Frontal cortex (tissue), 4 donors: ENCODE data around the gene SSH3. TPM values are rescaled to one million over a fixed set of nuclear protein-coding genes. Genes with fewer than 3 reads are reported as not detected.

Experiments
- DNase-seq, 2 donors: peaks; one replicate each; pipeline ENCODE4 v3.0.0; 2012; ENCODE audit warnings: low spot score in 2 of 2
- FAIRE-seq: peaks from 2 replicates; lab custom pipeline; 2012; peaks lifted over from hg19 to GRCh38; lab: Jason Lieb, UNC
- total RNA-seq: library from RNA; depleted of rRNA; stranded (reverse); fragments of >200 nt; gene quantifications from one replicate; pipeline ENCODE4 v1.2.3, GENCODE V29; 2014
- donor health status: control.
- donor health status: control.
- donor health status: control.

SSH3 gene
- total RNA-seq, 1 donor from 2014 or later, result 2.0 TPM

DNA sequence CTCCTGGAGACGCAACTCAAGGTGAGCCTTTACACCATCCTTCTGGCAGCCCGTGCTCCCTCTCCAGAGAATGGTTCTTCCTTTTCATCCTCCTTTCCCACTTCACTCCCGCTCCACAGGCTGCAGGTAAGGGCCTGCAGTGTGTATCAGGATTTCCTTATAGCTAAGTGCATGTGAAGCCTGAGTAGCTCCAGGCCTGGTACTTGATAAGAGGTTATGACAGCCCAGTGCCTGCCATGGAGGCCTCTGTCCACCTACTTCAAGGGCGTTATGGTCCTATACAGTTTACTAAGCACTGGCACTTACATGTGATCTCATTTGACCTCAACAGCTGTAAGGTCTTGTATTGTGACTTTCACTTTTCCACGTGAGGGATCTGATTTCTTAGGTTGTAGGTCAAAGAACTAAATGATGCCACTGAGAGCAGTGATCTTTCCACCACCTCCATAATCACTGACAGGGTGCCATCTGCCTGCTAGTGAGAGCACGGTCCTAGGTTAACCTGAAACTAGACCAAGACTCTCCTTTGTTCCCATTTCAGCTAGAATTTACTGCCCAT is 18.1 kb downstream of the SSH3 start:
- FAIRE-seq (no peak), DNase-seq (no peak)

DNA sequence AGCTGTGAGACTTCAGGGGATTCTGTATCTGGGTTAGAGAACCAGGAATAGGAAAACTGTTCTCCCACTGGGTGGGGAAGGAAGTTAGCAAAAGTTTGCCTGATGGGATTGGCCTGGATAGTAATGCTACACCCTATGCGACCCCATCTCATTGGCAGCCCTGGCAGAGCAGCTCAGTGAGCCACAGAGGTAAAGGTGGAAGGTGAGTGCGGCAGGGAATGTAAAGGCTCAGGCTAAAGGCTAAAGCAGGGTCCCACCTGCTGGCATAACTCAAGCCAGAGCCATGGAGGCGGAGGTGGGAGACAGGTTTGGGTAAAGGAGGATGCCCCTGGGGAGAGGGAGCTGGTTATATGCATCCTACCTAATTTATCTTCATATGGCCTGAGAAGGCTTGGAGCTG is 18.7 kb downstream of the SSH3 start:
- no peak for DNase-seq

DNA sequence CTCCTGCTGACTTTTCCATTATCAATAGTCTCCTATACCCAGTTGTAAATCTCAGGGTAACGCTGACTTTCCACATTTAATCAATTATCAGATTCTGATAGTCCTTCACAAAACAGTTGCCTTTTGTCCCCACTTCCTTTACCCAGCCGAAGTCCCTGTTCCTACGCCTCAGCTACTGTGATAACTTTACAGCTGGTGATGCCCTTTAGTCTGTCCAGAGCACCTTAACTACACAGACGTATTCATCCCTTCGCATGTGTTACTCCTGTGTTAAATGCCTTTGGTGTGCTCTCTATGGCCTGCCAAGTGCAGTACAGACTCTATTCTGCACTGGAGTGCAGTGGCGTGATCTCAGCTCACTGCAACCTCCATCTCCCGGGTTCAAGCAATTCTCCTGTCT is 20.2 kb downstream of the SSH3 start:
- DNase-seq (no peak), FAIRE-seq (no peak)

More for the DNA sequence above, 18.7 kb downstream of the SSH3 start:
- no peak for FAIRE-seq

DNA sequence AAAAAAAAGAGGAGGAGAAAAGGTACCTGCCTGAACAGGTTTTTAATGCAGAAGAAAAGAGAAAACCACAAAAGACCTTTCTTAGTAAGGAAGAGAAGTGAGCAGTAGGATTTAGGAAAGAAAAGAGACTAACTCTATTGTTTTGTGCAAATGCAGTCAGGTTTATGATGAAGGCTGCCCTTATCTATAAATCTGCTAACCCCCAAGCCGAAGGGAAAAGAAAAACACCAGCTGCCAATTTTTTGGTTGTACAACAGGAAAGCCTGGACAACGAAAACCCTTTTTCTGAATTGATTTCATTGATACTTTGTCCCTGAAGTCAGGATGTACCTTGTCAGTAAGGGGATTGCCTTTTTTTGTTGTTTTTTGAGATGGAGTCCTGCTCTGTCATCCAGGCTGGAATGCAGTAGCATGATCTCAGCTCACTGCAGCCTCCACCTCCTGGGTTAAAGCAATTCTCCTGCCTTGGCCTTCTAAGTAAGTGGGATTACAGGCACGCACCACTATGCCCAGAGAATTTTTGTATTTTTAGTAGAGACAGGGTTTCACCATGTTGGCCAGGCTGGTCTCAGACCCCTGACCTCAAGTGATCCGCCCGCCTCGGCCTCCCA is 28.9 kb downstream of the SSH3 start:
- no peak for FAIRE-seq
- DNase-seq, result no peak

DNA sequence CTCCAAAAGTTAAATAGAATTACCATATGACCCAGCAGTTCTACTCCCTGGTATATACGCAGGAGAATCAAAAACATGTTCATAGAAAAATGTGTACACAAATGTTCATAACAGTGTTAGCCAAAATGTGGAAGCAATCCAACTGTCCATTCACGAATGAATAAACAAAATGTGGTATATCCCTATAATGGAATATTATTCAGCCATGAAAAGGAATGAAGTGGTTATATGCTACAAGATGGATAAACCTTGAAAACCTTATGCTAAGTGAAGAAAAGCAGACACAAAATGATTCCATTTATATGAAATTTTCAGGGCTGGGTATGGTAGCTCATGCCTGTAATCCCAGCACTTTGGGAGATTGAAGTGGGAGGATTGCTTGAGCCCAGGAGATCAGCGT is 33.9 kb downstream of the SSH3 start:
- no peak for DNase-seq
- FAIRE-seq, result no peak

DNA sequence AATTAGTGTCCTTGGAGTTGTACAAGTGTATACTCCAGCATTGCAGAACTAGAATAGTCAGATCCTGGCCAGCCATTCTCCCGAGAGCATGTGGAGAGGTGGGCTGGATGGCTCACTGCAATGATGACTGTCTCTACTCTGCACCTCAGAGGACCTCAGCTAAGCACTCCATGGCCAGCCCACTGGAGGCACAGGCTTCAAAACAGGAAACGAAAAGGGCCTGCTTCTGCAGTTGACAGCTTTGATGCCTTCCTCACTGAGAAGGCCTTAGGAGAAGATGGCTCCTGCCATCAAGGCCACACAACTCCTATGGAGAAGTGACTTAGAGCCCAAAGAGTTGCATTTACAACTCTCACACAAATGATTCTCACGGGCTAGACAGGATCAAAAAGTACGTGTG is 40.9 kb downstream of the SSH3 start:
- no peak for FAIRE-seq
- DNase-seq, result no peak

DNA sequence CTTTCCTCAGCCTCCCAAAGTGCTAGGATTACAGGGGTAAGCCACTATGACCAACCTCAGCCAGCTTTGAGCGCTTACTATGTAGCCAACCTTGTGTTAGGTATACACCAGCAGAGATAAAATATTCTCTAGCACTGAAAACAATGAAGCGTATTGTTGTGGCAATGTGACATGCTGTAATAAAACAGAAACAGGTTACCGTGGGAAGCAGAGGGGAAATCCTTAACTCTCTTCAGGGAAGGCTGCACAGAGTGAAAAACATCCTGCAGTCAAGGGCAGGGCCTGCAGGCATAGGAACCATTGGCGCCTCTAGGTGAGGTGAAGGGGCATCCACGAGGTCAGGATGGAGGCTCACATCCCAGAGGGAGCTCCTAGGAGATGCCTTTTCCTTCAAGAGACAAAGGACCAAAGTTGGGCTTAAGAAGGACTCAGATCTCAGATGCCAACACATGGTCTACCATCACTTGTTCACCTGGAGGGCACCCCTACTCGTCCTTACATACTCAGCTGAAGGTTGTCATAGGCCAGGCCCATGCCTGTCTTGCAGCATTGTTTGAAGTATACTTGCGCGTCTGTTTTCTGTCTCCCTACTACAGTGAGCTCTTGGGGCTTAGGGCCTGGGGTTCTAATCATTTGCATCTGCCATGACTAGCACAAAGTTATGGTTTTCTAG is 42.1 kb downstream of the SSH3 start:
- FAIRE-seq (no peak), DNase-seq (no peak)

DNA sequence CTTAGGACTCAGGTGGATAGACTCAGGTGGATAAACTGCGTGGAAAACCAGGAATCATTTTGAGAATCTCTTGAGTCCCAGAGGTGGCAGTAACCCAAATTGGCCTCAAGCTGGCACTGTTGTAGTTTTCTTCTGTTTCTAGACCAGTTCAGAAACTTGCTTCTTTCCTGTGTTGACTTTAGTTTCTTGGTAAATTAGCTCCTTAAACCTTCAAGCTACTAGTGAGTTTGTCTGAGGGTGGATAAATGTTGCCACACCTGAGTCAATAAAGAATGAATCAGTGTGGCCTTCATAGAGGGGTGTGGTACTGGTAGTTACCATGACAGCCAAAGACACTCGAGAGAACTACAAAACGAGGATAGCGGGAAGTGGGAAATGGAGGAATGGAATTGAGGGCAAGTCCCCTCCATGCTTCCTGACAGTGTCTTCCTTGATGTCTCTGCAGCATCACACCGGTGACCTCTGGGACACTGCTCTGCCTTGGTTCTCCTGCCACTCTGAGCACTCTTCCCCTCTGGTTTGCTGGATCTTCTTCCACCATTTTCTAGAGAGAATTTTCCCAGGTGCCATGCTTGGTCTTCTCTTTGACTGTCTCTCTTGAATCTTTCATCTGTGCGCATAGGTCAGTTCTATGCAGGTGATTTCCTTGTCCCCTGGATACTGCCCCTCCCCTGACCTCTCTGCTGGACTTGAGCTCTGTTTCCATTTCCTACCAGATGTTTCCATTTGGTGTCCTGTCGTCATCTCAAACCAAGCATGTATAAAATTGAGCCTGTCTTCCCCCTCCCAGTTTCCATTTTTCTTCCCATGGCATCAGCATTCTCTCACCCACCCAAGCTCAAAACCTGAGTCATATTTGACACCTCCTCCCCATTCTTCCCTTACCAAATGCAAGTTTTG is 42.8 kb downstream of the SSH3 start:
- no peak for FAIRE-seq
- DNase-seq, result no peak

DNA sequence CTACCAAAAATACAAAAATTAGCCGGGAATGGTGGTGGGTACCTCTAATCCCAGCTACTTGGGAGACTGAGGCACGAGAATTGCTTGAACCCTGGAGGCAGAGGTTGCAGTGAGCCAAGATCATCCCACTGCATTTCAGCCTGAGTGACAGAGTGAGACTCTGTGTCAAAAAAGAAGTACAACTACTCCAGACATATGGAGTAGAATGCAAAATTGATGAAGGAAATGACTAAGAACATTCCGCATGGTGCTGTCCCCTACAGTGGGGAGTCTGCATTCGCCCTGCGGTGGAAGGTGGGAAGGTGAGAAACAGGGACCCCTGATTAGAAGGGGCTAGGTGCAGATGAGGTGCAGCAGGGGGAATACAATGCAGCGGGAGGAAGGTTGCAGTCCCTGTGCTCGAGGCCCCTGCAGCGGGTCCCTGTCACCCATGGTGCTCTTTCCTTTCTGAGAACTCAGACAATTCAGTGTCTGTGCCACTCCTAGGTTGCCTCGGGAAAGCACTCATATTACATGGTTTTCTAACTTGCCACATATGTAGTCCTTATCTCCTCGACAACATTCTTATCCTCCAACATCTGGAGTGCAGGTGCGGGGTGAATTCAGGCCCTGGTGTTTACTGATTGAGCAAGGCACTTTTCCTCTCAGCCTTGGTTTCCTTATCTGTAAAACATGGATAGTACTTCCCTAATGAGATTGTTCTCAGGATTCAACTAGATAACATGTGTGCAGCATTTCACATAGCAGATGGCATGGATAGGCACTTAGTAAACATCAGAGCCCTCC is 44.8 kb downstream of the SSH3 start:
- no peak for FAIRE-seq
- DNase-seq, result no peak

DNA sequence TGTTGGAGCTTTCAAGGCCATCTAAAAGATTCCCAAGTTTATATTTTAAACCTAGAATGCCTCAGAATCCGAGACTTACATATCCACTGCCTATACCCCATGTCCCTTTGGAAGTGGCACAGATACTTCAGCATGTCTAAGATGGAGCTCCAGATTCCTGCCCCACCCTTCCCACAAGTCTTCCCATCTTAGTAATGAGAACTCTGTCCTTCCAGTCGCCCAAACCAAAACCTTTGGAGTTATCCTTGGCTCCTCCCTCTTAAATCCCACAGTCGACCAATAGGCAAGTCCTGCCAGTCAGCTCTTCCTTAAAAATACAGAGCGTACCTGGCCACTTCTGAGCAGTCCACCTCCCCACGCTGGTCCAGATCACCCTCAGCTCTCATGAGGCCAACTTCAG is 45.7 kb downstream of the SSH3 start:
- no peak for FAIRE-seq
- DNase-seq, result no peak

DNA sequence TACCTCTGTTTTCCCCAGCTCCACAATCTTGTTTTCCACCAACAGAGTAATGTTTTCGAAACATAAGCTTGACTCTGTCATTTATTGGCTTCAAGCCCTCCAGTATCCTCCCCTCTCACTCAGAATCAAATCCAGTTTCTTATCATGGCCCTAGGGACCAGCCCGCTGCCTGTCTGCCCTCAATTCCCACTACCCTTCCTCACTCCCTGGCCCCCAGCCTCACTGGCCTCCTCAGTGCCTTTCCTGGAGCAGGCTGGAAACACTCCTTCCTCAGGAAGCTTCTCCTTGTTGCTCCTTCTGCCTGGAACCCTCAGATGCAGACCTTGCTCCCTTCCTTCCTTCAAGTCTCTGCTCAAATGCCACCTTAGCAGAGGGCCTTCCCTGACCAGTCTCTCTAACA is 46.1 kb downstream of the SSH3 start:
- FAIRE-seq (no peak), DNase-seq (no peak)

DNA sequence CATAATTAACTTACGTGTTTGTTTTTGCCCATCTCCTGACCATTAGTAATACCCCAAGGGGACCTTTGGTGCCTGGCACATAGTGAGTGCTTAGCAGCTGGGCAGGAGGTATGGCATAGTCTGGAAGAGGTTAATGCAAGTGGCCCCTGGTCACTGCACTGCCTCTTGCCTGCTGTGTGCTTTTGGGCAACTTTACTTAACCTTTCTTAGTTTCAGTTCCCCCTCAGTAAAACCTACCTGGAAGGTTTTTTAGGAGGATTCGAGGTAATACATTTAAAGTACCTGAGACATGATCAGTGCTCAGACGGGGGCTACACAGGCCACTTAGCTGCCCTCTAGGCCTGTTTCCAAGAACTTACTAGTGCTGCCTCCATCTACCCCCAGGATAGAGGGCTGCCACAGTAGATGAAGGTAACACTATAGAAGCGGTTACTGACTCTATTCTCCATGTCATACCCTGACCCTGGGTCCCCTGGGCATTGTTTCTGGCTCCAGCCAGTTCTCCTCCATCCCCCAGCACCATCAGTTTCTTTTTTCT is 46.7 kb downstream of the SSH3 start:
- DNase-seq, result no peak
- no peak for FAIRE-seq

DNA sequence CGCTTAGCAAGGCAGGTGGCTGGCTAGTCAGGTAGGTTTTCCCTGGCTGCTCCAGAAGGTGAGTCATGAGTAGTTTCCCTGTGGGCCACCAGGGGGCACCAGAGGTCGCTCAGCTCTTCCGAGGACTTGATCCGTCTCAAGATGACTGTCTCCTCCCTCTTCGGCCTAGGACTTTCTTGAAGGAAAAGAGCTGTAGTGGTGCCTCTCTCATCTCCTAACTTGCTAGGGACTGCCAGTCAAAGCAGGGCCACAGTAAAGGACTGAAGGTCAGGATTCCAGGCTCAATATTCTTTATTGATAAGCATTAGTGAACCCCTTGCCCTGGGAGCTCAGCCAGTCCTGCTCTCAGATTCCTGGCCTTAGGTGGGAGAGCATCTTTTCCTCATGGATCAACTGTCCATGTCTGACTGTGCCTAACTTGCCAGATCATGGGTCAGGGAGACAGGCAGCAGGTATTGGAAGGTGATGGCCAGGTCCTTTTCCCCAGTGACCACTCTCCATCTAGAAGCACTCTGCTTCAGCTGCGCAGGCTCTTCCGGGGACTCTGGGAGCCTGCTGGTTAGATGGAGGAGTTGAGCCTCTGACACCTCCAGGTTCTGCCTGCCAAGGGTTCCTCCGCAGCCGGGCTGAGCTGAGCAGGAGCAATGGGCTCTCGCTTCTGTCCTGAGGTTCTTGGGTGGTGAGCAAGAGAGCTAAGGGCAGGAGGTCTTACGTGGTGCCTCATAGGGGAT is 48.1 kb downstream of the SSH3 start:
- peak in 1 of 2 donors; percentile 79 for DNase-seq
- FAIRE-seq, result no peak

DNA sequence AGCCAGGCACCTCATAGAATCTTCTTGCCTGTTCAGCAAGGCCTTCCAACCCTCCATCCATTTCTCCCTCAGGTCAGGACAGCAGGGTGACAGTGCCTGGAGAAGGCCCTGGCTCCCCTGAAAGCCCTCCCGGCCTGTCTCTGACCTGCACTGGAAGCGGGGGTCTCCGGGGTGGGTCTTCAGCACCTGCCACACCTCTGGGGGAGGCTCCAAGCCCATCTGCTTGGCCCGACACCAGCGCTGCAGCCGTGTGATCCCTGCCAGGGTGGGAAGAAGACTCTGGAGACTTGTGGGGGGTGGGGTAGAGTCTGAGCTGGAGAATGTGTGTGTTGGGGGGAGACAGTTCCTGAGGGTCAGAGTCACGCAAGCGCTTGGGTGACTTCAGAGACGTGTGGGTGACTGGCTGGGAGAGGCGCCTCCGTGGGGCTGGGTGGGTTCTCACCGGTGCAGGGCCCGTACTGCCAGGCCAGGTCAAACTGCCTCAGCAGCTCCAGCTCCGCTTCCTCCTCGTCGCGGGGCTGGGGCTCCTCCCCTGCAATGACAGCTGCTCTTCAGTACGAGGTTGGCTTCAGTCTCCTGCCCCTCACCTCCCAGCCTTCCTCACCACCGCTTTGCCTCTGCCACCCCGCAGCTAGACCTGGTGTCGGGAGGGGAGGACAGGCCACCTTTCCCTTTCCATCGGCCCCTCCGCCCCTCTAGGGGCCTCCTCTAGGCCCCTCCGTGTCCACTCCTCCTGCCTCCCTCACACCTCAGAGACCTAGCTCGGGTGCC is 49.4 kb downstream of the SSH3 start:
- DNase-seq, result no peak

DNA sequence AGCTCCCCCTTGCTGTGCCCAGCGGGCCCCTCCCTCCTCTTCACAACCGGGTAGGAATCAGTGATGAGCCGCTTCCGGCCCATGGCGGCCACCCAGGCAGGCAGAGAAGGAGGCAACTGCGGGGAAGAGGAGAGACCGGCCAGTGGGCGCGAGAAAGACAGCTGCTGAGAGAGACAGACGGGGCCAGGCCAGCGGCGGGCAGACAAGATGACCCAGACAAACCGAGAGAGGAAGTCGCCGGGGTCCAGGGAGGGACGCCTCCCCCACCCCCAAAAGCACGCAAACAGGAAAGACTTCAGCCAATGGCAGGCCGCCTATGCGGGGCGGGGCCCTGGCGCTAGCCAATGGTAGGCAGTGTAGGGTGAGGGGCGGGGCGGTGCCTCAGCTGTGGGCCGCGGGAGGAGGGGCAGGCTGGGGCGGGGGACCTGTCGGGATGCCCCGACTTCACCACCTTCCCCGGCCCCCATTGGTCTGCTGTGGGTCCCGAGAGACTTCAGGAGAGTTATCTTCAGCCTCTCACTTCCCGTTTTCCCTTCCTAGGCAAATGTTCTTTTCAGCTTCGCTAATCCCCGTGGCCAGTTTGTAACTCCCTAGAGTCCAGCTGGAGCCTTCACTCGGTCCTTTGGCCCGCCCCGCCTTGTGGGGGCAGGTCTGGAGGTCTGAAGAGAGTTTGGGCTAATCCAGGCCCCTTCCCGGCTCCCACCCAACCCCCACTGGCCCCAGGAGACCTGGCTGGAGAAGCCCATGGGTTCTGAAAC is 50.2 kb downstream of the SSH3 start, which contains the start of gene POLD4:
POLD4 (minus strand) TSS at position 230 of the 758 bp plus-strand sequence; CDS start at position 83, 147 bp downstream.
- DNase-seq (peak; percentile 89 to 95), FAIRE-seq (no peak)

More for the DNA sequence above, 49.4 kb downstream of the SSH3 start:
- no peak for FAIRE-seq

DNA sequence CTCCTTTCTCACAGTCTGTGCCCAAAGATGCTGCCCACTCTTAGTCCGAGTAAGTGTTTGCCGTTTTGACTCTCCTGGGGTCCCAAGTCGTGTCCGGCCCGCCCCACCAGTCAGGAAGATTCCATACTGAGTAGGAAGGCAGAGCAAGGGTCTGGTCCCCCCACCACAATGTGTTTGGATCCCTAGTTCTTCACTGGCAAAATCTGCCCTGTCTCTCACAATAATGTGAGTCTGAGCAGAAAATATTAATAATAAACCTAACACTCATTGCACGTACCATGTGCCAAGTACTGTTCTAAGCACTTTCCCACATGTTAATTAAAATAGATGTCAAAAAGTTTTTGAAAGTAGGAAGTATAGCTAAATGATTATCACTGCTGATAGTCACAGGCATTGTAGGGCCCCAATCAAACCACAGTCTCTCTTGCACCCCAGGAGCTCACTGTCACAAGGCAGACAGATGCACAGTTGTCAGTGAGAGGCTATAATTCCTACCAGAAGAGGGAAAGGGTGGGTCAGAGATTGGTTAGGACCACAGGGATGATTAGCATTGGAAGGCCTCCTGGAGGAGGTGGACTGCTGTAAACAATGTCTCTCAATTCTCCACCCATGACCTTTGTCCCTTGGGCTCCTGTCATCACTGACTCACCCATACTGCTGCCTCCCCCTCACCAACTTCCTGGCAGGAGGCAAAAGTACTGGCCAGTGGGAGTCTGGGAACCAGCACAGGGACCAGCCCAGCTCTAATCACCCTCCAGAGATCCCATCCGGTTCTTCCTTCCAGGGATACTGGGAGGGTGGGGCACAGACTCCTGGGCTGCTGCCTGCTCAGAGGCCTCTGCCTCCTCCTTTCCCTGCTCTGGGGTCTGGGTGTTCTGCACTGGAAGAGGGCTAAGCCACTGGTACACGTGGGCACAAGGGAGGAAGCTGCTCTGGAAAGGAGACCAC is 51.0 kb downstream of the SSH3 start:
- FAIRE-seq (no peak), DNase-seq (peak in 1 of 2 donors; percentile 66)
